PC-3 (cell line): Measurements from ENCODE around the gene SEC16A. TPM values are rescaled to one million over a fixed set of nuclear protein-coding genes. Genes with fewer than 3 reads are reported as not detected.

ENCODE experiments used
- ATAC-seq: fragments of 200-7000 bp; cut with Tn5 transposase; 2 replicates; pipeline ENCODE4 v1.9.1; 2020; ENCODE audit warnings: mild to moderate bottlenecking, moderate library complexity
- BruUV-seq: library from RNA; stranded (reverse); fragments of 400-500 nt; replicated peaks from 2 replicates; lab custom pipeline; 2021; lab: Mats Ljungman, UMichigan
- CTCF ChIA-PET: fragments of 300-600 bp; sonication (Branson Sonifier 250); formaldehyde crosslinking; loops from one replicate; lab custom pipeline; 2022; ENCODE audit warnings: antibody characterized with exemption; lab: Charles Lee
- POLR2A ChIA-PET: fragments of 300-600 bp; sonication (Branson Sonifier 250); formaldehyde crosslinking; loops from one replicate; lab custom pipeline; 2022; ENCODE audit warnings: antibody characterized with exemption; ENCODE audit not compliant: unreplicated experiment; lab: Charles Lee
- DNase-seq: peaks from one replicate; pipeline ENCODE4 v3.0.0-alpha.2; 2015
- H2AFZ ChIP-seq: fragments of 300-600 bp; sonication (generic); 2 replicates; pipeline ENCODE4 v1.6.0; 2016; ENCODE audit warnings: antibody characterized with exemption, low read length
- H3F3A ChIP-seq: fragments of 300-600 bp; sonication (generic); one replicate; pipeline ENCODE4 v1.6.0; 2017; ENCODE audit warnings: antibody characterized with exemption, low read length, control low read depth, mild to moderate bottlenecking; ENCODE audit not compliant: unreplicated experiment
- H3K27ac ChIP-seq: fragments of 300-600 bp; sonication (generic); 2 replicates; pipeline ENCODE4 v1.5.1; 2016; ENCODE audit warnings: mild to moderate bottlenecking, low read length
- H3K27me3 ChIP-seq: fragments of 300-600 bp; sonication (generic); 2 replicates; pipeline ENCODE4 v1.6.1; 2016; ENCODE audit warnings: low read length, mixed read lengths
- H3K36me3 ChIP-seq: fragments of 300-600 bp; sonication (generic); 2 replicates; pipeline ENCODE4 v1.6.1; 2016; ENCODE audit warnings: low read depth, mixed run types, low read length, mixed read lengths
- H3K4me1 ChIP-seq: fragments of 300-600 bp; sonication (generic); 2 replicates; pipeline ENCODE4 v1.5.1; 2016; ENCODE audit warnings: low read length; ENCODE audit not compliant: insufficient read depth
- H3K4me2 ChIP-seq: fragments of 300-600 bp; sonication (generic); 2 replicates; pipeline ENCODE4 v1.6.0; 2016; ENCODE audit warnings: low read length
- H3K4me3 ChIP-seq: fragments of 300-600 bp; sonication (generic); 2 replicates; pipeline ENCODE4 v1.5.1; 2016; ENCODE audit warnings: mild to moderate bottlenecking, low read length, mixed read lengths
- H3K79me2 ChIP-seq: fragments of 300-600 bp; sonication (generic); 2 replicates; pipeline ENCODE4 v1.6.1; 2017; ENCODE audit warnings: low read length, mixed read lengths
- H3K9ac ChIP-seq: fragments of 300-600 bp; sonication (generic); 2 replicates; pipeline ENCODE4 v1.6.0; 2016; ENCODE audit warnings: mild to moderate bottlenecking, low read length
- H3K9me2 ChIP-seq: fragments of 300-600 bp; sonication (generic); replicated peaks from 2 replicates; pipeline ENCODE4 v1.6.1; 2016; ENCODE audit warnings: mixed run types, low read length, mixed read lengths
- H3K9me3 ChIP-seq: fragments of 300-600 bp; sonication (generic); 2 replicates; pipeline ENCODE4 v1.6.1; 2016; ENCODE audit warnings: low read length, mixed read lengths
- H4K20me1 ChIP-seq: fragments of 300-600 bp; sonication (generic); 2 replicates; pipeline ENCODE4 v1.6.1; 2016; ENCODE audit warnings: low read length, mixed read lengths
- CTCF ChIP-seq: fragments of 300-600 bp; sonication (generic); conservative IDR thresholded peaks from 2 replicates; pipeline ENCODE4 v1.5.1; 2017; ENCODE audit warnings: antibody characterized with exemption, low read depth, mild to moderate bottlenecking, low read length
- EZH2 ChIP-seq: fragments of 300-600 bp; sonication (generic); IDR thresholded peaks from one replicate; pipeline ENCODE4 v1.6.1; 2017; ENCODE audit warnings: antibody characterized with exemption, mild to moderate bottlenecking, low read length; ENCODE audit not compliant: unreplicated experiment
- EZH2phosphoT487 ChIP-seq: fragments of 300-600 bp; sonication (generic); IDR thresholded peaks from 2 replicates; pipeline ENCODE4 v1.6.1; 2018; ENCODE audit warnings: mild to moderate bottlenecking, antibody characterized with exemption, low read length, borderline replicate concordance
- intact Hi-C: fragments of 100-400 bp; cut with micrococcal nuclease; formaldehyde crosslinking; loops from 2 replicates; pipeline ENCODE4 v1.9.0; 2023
- total RNA-seq: library from RNA; depleted of rRNA; stranded (reverse); fragments of >200 nt; gene quantifications from 2 replicates; pipeline ENCODE4 v1.2.3, GENCODE V29; 2014

Gene SEC16A
- total RNA-seq, 1 experiment from 2014 or later: 28.3 TPM

GRCh38 chr9:136434580-136435169 lies 48.2 kb downstream of the SEC16A start:
- Histone ChIP-seq H3K9ac (no peak overlapping the region), H3K4me3 (no peak overlapping the region), H3K4me2 (no peak overlapping the region), H3K27me3 (no peaks in the 10 kb centered on the region), H3K9me3 (no peaks in the 10 kb centered on the region), H3K79me2 (peaks cover 41% of the 10 kb centered on the region), H3K27ac (no peak overlapping the region), H2AFZ (no peak overlapping the region), H3K4me1 (peaks cover 14% of the 10 kb centered on the region), H3K36me3 (no peaks in the 10 kb centered on the region), H3K9me2 (no peaks in the 10 kb centered on the region), H3F3A (no peaks in the 10 kb centered on the region), H4K20me1 (peaks cover 8% of the 10 kb centered on the region; the same call in 1 of the 2 replicates)
- DNase-seq (no peak), ATAC-seq (no peak)
- TF ChIP-seq EZH2 (no peak), EZH2phosphoT487 (no peak), CTCF (no peak)
- ChIA-PET POLR2A (no interaction called here), CTCF (no interaction called here)
- no TSS peak for BruUV-seq
- intact Hi-C loops: no loop called here

- H4K20me1 ChIP-seq: peaks cover 8% of the 10 kb centered on the region; the same call in 1 of the 2 replicates
- POLR2A ChIA-PET: no interaction called here
Measured at GRCh38 chr9:136433849-136434579, 48.8 kb downstream of the SEC16A start.

More at GRCh38 chr9:136433849-136434579, 48.8 kb downstream of the SEC16A start:
- Histone ChIP-seq H3F3A (no peaks in the 10 kb centered on the region), H3K9ac (no peak overlapping the region), H3K9me2 (no peaks in the 10 kb centered on the region), H3K9me3 (no peaks in the 10 kb centered on the region), H3K79me2 (peaks cover 37% of the 10 kb centered on the region), H3K27ac (no peak overlapping the region), H2AFZ (no peak overlapping the region), H3K4me3 (no peak overlapping the region), H3K36me3 (no peaks in the 10 kb centered on the region), H3K4me1 (peaks cover 14% of the 10 kb centered on the region), H3K4me2 (no peak overlapping the region), H3K27me3 (no peaks in the 10 kb centered on the region)
- intact Hi-C loops: no loop called here
- no TSS peak for BruUV-seq
- DNase-seq: no peak
- no peak for ATAC-seq
- CTCF ChIA-PET: no interaction called here
- no peak for TF ChIP-seq EZH2phosphoT487
- TF ChIP-seq EZH2: no peak
- TF ChIP-seq CTCF: no peak
